Stimulated activated memory B cell treated with anti-CD40 and anti-IgM and Interleukin-4, amounts not matched to agents 10 μg/mL and 1 μg/mL and 100 μg/mL, for 72 hours (primary cell): ENCODE data around the gene ENTR1.
"Not testable (repeated sequence)": the region's sequence is repeated elsewhere in the genome, so short reads cannot be mapped to it uniquely, and the experiment has no call there.

Experiments used
- ATAC-seq: fragments of 150-1000 bp; cut with Tn5 transposase; 2 replicates; pipeline ENCODE4 v1.10.0; 2021
- H3K27ac Mint-ChIP-seq: one replicate; pipeline ENCODE4 v1.8.0; 2022; ENCODE audit warnings: mild to moderate bottlenecking, mixed read lengths
- H3K27me3 Mint-ChIP-seq: one replicate; pipeline ENCODE4 v1.8.0; 2022; ENCODE audit warnings: mixed read lengths
- H3K36me3 Mint-ChIP-seq: one replicate; pipeline ENCODE4 v1.8.0; 2022; ENCODE audit warnings: mixed read lengths
- H3K4me1 Mint-ChIP-seq: one replicate; pipeline ENCODE4 v1.8.0; 2022; ENCODE audit warnings: mixed read lengths
- H3K4me3 Mint-ChIP-seq: one replicate; pipeline ENCODE4 v1.8.0; 2022; ENCODE audit warnings: mild to moderate bottlenecking, moderate library complexity, mixed read lengths
- H3K9me3 Mint-ChIP-seq: one replicate; pipeline ENCODE4 v1.8.0; 2022; ENCODE audit warnings: mixed read lengths

ENTR1 gene

GRCh38 chr9:136412962-136413361 lies 2.5 kb upstream of the ENTR1 start:
- Mint-ChIP-seq H3K27ac (no peak overlapping the region), H3K36me3 (peaks cover 51% of the 10 kb centered on the region), H3K27me3 (no peaks in the 10 kb centered on the region), H3K4me1 (peaks cover 39% of the 10 kb centered on the region), H3K9me3 (no peaks in the 10 kb centered on the region), H3K4me3 (no peak overlapping the region)
- ATAC-seq = no peak

- ATAC-seq = no peak
- Mint-ChIP-seq H3K4me1 (peaks cover 46% of the 10 kb centered on the region), H3K27ac (peak overlapping the region; percentile 82), H3K27me3 (no peaks in the 10 kb centered on the region), H3K9me3 (no peaks in the 10 kb centered on the region), H3K36me3 (peaks cover 50% of the 10 kb centered on the region), H3K4me3 (peak overlapping the region; percentile 89)
Measured at GRCh38 chr9:136411378-136411777, 964 bp upstream of the ENTR1 start.

- H3K27me3 Mint-ChIP-seq = no peaks in the 10 kb centered on the region
- H3K27ac Mint-ChIP-seq = peak overlapping the region; percentile 82
- H3K4me1 Mint-ChIP-seq = peaks cover 52% of the 10 kb centered on the region
- peak overlapping the region; percentile 91 for H3K4me3 Mint-ChIP-seq
- H3K9me3 Mint-ChIP-seq = no peaks in the 10 kb centered on the region
- H3K36me3 Mint-ChIP-seq = peaks cover 40% of the 10 kb centered on the region
- ATAC-seq = peak; percentile 58
Measured at GRCh38 chr9:136409557-136410455, 608 bp downstream of the ENTR1 start.

GRCh38 chr9:136407911-136408310 lies 2.5 kb downstream of the ENTR1 start:
- H3K9me3 Mint-ChIP-seq = no peaks in the 10 kb centered on the region
- H3K4me3 Mint-ChIP-seq = no peak overlapping the region
- H3K36me3 Mint-ChIP-seq = peaks cover 23% of the 10 kb centered on the region
- ATAC-seq = no peak
- no peaks in the 10 kb centered on the region for H3K27me3 Mint-ChIP-seq
- peaks cover 66% of the 10 kb centered on the region for H3K4me1 Mint-ChIP-seq
- H3K27ac Mint-ChIP-seq = peak overlapping the region; percentile 82

- ATAC-seq, H3K4me3 Mint-ChIP-seq, H3K27ac Mint-ChIP-seq, H3K9me3 Mint-ChIP-seq, H3K27me3 Mint-ChIP-seq: not testable (repeated sequence)
- peaks cover 67% of the 10 kb centered on the region for H3K4me1 Mint-ChIP-seq
- H3K36me3 Mint-ChIP-seq = peaks cover 27% of the 10 kb centered on the region
Measured at GRCh38 chr9:136407061-136407460, 3.4 kb downstream of the ENTR1 start.

- not testable (repeated sequence) for ATAC-seq, H3K9me3 Mint-ChIP-seq, H3K27ac Mint-ChIP-seq, H3K27me3 Mint-ChIP-seq, H3K4me3 Mint-ChIP-seq
- Mint-ChIP-seq H3K4me1 (peaks cover 63% of the 10 kb centered on the region), H3K36me3 (peaks cover 36% of the 10 kb centered on the region)
Measured at GRCh38 chr9:136405904-136406303, 4.5 kb downstream of the ENTR1 start.

- ATAC-seq = no peak
- H3K27ac Mint-ChIP-seq = peak overlapping the region; percentile 86
- H3K4me1 Mint-ChIP-seq = peaks cover 66% of the 10 kb centered on the region
- peaks cover 36% of the 10 kb centered on the region for H3K36me3 Mint-ChIP-seq
- H3K9me3 Mint-ChIP-seq = no peaks in the 10 kb centered on the region
- H3K4me3 Mint-ChIP-seq = no peak overlapping the region
- no peaks in the 10 kb centered on the region for H3K27me3 Mint-ChIP-seq
Measured at GRCh38 chr9:136405481-136405880, 4.9 kb downstream of the ENTR1 start.

GRCh38 chr9:136404801-136405136 lies 5.6 kb downstream of the ENTR1 start:
- H3K36me3 Mint-ChIP-seq = peaks cover 36% of the 10 kb centered on the region

GRCh38 chr9:136403915-136404800 lies 6.3 kb downstream of the ENTR1 start:
- peak overlapping the region; percentile 86 for H3K27ac Mint-ChIP-seq
- peak; percentile 40 for ATAC-seq
- H3K36me3 Mint-ChIP-seq = peaks cover 36% of the 10 kb centered on the region
- peaks cover 63% of the 10 kb centered on the region for H3K4me1 Mint-ChIP-seq
- H3K27me3 Mint-ChIP-seq = no peaks in the 10 kb centered on the region
- H3K9me3 Mint-ChIP-seq = no peaks in the 10 kb centered on the region
- H3K4me3 Mint-ChIP-seq = peak overlapping the region; percentile 17

More at GRCh38 chr9:136404801-136405136, 5.6 kb downstream of the ENTR1 start:
- Mint-ChIP-seq H3K9me3 (no peaks in the 10 kb centered on the region), H3K27ac (peak overlapping the region; percentile 86), H3K27me3 (no peaks in the 10 kb centered on the region), H3K4me1 (peaks cover 66% of the 10 kb centered on the region), H3K4me3 (peak overlapping the region; percentile 17)
- ATAC-seq = no peak

GRCh38 chr9:136403538-136403914 lies 6.9 kb downstream of the ENTR1 start:
- H3K36me3 Mint-ChIP-seq = peaks cover 31% of the 10 kb centered on the region

GRCh38 chr9:136402067-136402466 lies 8.3 kb downstream of the ENTR1 start:
- H3K4me1 Mint-ChIP-seq = peaks cover 59% of the 10 kb centered on the region
- no peaks in the 10 kb centered on the region for H3K27me3 Mint-ChIP-seq
- no peak for ATAC-seq
- no peak overlapping the region for H3K4me3 Mint-ChIP-seq
- H3K9me3 Mint-ChIP-seq = no peaks in the 10 kb centered on the region
- H3K27ac Mint-ChIP-seq = peak overlapping the region; percentile 86
- H3K36me3 Mint-ChIP-seq = peaks cover 24% of the 10 kb centered on the region

More at GRCh38 chr9:136403538-136403914, 6.9 kb downstream of the ENTR1 start:
- H3K4me3 Mint-ChIP-seq = peak overlapping the region; percentile 17
- no peaks in the 10 kb centered on the region for H3K9me3 Mint-ChIP-seq
- H3K4me1 Mint-ChIP-seq = peaks cover 63% of the 10 kb centered on the region
- H3K27me3 Mint-ChIP-seq = no peaks in the 10 kb centered on the region
- peak; percentile 88 for ATAC-seq
- peak overlapping the region; percentile 86 for H3K27ac Mint-ChIP-seq

GRCh38 chr9:136401173-136401922 lies 9.1 kb downstream of the ENTR1 start:
- Mint-ChIP-seq H3K4me3 (peak overlapping the region; percentile 36), H3K27ac (peak overlapping the region; percentile 86), H3K4me1 (peaks cover 62% of the 10 kb centered on the region)

GRCh38 chr9:136400038-136400834 lies 10.2 kb downstream of the ENTR1 start, which contains the start of gene SNAPC4:
Gene SNAPC4 (minus strand): TSS chr9:136400170. CDS start chr9:136398428, 1,742 bp downstream.
- Mint-ChIP-seq H3K27me3 (no peaks in the 10 kb centered on the region), H3K9me3 (no peaks in the 10 kb centered on the region), H3K27ac (peak within 1 kb of the TSS; percentile 80), H3K4me1 (peaks cover 60% of the 10 kb centered on the region), H3K36me3 (peaks cover 27% of the 10 kb centered on the region), H3K4me3 (peak within 1 kb of the TSS; percentile 84)
- peak; percentile 86 for ATAC-seq

More at GRCh38 chr9:136401173-136401922, 9.1 kb downstream of the ENTR1 start:
- no peak for ATAC-seq
- no peaks in the 10 kb centered on the region for H3K9me3 Mint-ChIP-seq
- H3K27me3 Mint-ChIP-seq = no peaks in the 10 kb centered on the region
- peaks cover 27% of the 10 kb centered on the region for H3K36me3 Mint-ChIP-seq
